22Rv1 (cell line): Measurements from ENCODE around the gene GAA.
"Not testable (repeated sequence)": the region's sequence is repeated elsewhere in the genome, so short reads cannot be mapped to it uniquely, and the experiment has no call there.

Source experiments
- H3K27ac ChIP-seq: fragments of 450-650 bp; 2 replicates; pipeline ENCODE4 v1.5.1; 2017
- CTCF ChIP-seq: fragments of 450-650 bp; IDR thresholded peaks from 2 replicates; pipeline ENCODE4 v1.5.1; 2017; ENCODE audit warnings: mild to moderate bottlenecking
- ZFX ChIP-seq: fragments of 450-650 bp; IDR thresholded peaks from 2 replicates; pipeline ENCODE4 v1.6.1; 2017; ENCODE audit warnings: antibody characterized with exemption, borderline replicate concordance

The GAA gene

DNA sequence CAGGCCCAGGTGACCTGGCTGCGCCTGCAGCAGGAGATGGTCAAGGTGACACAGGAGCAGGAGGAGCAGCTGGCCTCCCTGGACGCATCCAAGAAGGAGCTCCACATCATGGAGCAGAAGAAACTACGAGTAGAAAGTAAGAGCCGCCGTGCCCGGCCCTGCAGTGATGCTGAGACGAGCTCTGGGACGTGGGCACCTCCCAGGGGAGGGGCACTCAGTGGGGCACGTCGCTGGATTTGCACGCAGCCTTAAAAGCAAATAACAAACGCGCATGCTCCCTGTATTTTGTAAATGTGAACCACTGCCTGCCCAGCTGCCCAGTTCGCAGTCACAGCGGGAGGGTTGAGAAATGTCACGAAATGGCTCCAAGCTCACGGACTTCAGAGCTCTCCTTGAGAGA, 15.3 kb upstream of the GAA start:
- no peak overlapping the region for H3K27ac ChIP-seq
- TF ChIP-seq ZFX = no peak
- TF ChIP-seq CTCF = no peak

GRCh38 chr17:80086616-80087015, 14.8 kb upstream of the GAA start:
- H3K27ac ChIP-seq = no peak overlapping the region
- TF ChIP-seq ZFX = no peak
- no peak for TF ChIP-seq CTCF

GRCh38 chr17:80087346-80088265, 13.8 kb upstream of the GAA start:
- no peak for TF ChIP-seq CTCF
- H3K27ac ChIP-seq = no peak overlapping the region

GRCh38 chr17:80089762-80090161, 11.6 kb upstream of the GAA start:
- H3K27ac ChIP-seq = no peak overlapping the region
- TF ChIP-seq CTCF (no peak), ZFX (no peak)

GRCh38 chr17:80090164-80090563, 11.2 kb upstream of the GAA start:
- not testable (repeated sequence) for H3K27ac ChIP-seq

DNA sequence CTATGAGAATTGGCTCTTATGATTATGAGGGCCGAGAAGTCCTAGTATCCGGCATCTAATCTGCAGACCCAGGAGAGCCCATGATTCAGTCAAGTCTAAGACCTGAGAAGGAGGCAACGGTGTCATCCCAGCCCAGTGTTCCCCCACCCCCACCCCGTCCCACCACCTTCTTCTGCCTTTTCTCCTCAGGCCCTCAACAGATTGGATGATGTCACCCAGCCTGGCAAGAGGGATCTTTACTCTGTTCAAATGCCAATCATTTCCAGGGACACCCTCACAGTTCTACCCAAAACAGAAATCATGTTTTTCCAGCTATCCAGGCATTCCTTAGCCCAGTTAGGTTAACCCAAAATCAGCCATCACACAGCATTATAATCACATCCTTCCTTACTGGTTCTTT, 10.0 kb upstream of the GAA start:
- no peak for TF ChIP-seq CTCF
- TF ChIP-seq ZFX = no peak
- no peak overlapping the region for H3K27ac ChIP-seq

- H3K27ac ChIP-seq = no peak overlapping the region
- no peak for TF ChIP-seq ZFX
- no peak for TF ChIP-seq CTCF
Observed at GRCh38 chr17:80092959-80093358, 8.4 kb upstream of the GAA start.
